ENCODE data around the gene PACSIN2. TPM values are rescaled to one million over a fixed set of nuclear protein-coding genes. Genes with fewer than 3 reads are reported as not detected.
A peak's percentile ranks its signal among the peaks of the same experiment; 100 is the strongest.
"Not testable (repeated sequence)": the region's sequence is repeated elsewhere in the genome, so short reads cannot be mapped to it uniquely, and the experiment has no call there.

Gene PACSIN2
- total RNA-seq, 1 donor from 2014 or later = 41.5 TPM

- intact Hi-C loops (cut with DNase I) = no loop called here
- DNase-seq (ENCODE audit: low spot score) = no peak
Observed at GRCh38 chr22:42972649-42973535, 42.1 kb downstream of the PACSIN2 start.

GRCh38 chr22:42971473-42971860 is 43.5 kb downstream of the PACSIN2 start:
- intact Hi-C loops (cut with DNase I); DNase-seq (ENCODE audit: low spot score): not testable (repeated sequence)

GRCh38 chr22:42970029-42970428 is 44.9 kb downstream of the PACSIN2 start:
- DNase-seq (ENCODE audit: low spot score) = no peak
- intact Hi-C loops (cut with DNase I) = no loop called here

- intact Hi-C loops (cut with DNase I) = loop anchor here (5.0 kb wide), 1 partner anchor 38 kb away; no protein-coding TSS in a partner anchor
- no peak for DNase-seq (ENCODE audit: low spot score)
Observed at GRCh38 chr22:42969348-42969975, 45.5 kb downstream of the PACSIN2 start.

- intact Hi-C loops (cut with DNase I) = loop anchor here (5.0 kb wide), 1 partner anchor 39 kb away; no protein-coding TSS in a partner anchor
- DNase-seq (ENCODE audit: low spot score) = peak; percentile 95
Observed at GRCh38 chr22:42967933-42968332, 47.0 kb downstream of the PACSIN2 start.

GRCh38 chr22:42967005-42967404 is 47.9 kb downstream of the PACSIN2 start:
- no peak for DNase-seq (ENCODE audit: low spot score)
- intact Hi-C loops (cut with DNase I) = loop anchor here (5.0 kb wide), 1 partner anchor 40 kb away; no protein-coding TSS in a partner anchor

GRCh38 chr22:42966497-42966896 is 48.5 kb downstream of the PACSIN2 start:
- intact Hi-C loops (cut with DNase I) = loop anchor here (5.0 kb wide), 1 partner anchor 41 kb away; no protein-coding TSS in a partner anchor
- DNase-seq (ENCODE audit: low spot score) = no peak

- DNase-seq (ENCODE audit: low spot score) = no peak
- intact Hi-C loops (cut with DNase I) = loop anchor here (5.0 kb wide), 1 partner anchor 42 kb away; no protein-coding TSS in a partner anchor
Observed at GRCh38 chr22:42964994-42965699, 49.8 kb downstream of the PACSIN2 start.

- intact Hi-C loops (cut with DNase I) = no loop called here
- DNase-seq (ENCODE audit: low spot score) = no peak
Observed at GRCh38 chr22:42963231-42963595, 51.7 kb downstream of the PACSIN2 start.

- intact Hi-C loops (cut with DNase I) = no loop called here
- no peak for DNase-seq (ENCODE audit: low spot score)
Observed at GRCh38 chr22:42962295-42963230, 52.4 kb downstream of the PACSIN2 start.

GRCh38 chr22:42961810-42962209 is 53.1 kb downstream of the PACSIN2 start:
- DNase-seq (ENCODE audit: low spot score) = no peak
- intact Hi-C loops (cut with DNase I) = no loop called here

- DNase-seq (ENCODE audit: low spot score); intact Hi-C loops (cut with DNase I): not testable (repeated sequence)
Observed at GRCh38 chr22:42961400-42961690, 53.6 kb downstream of the PACSIN2 start.

GRCh38 chr22:42960531-42961399 is 54.2 kb downstream of the PACSIN2 start:
- intact Hi-C loops (cut with DNase I) = no loop called here
- DNase-seq (ENCODE audit: low spot score) = no peak

GRCh38 chr22:42959576-42960509 is 55.1 kb downstream of the PACSIN2 start:
- intact Hi-C loops (cut with DNase I) = no loop called here
- no peak for DNase-seq (ENCODE audit: low spot score)

GRCh38 chr22:42958937-42959336 is 56.0 kb downstream of the PACSIN2 start:
- no peak for DNase-seq (ENCODE audit: low spot score)
- intact Hi-C loops (cut with DNase I) = no loop called here

- intact Hi-C loops (cut with DNase I) = no loop called here
- no peak for DNase-seq (ENCODE audit: low spot score)
Observed at GRCh38 chr22:42957958-42958357, 57.0 kb downstream of the PACSIN2 start.

GRCh38 chr22:42957544-42957943 is 57.4 kb downstream of the PACSIN2 start:
- intact Hi-C loops (cut with DNase I) = no loop called here

More at GRCh38 chr22:42957544-42957943, 57.4 kb downstream of the PACSIN2 start:
- DNase-seq (ENCODE audit: low spot score) = no peak

Data from cardiac septum (tissue), 1 donor.